Stimulated activated CD4-positive, alpha-beta T cell treated with anti-CD3 and anti-CD28 coated beads, Interleukin-15, amount 100 ng/mL, for 24 hours (primary cell): ENCODE results near the gene NES.

Source experiments
- DNase-seq: peaks from one replicate; pipeline ENCODE4 v3.0.0-alpha.2; 2020

Gene NES

DNA sequence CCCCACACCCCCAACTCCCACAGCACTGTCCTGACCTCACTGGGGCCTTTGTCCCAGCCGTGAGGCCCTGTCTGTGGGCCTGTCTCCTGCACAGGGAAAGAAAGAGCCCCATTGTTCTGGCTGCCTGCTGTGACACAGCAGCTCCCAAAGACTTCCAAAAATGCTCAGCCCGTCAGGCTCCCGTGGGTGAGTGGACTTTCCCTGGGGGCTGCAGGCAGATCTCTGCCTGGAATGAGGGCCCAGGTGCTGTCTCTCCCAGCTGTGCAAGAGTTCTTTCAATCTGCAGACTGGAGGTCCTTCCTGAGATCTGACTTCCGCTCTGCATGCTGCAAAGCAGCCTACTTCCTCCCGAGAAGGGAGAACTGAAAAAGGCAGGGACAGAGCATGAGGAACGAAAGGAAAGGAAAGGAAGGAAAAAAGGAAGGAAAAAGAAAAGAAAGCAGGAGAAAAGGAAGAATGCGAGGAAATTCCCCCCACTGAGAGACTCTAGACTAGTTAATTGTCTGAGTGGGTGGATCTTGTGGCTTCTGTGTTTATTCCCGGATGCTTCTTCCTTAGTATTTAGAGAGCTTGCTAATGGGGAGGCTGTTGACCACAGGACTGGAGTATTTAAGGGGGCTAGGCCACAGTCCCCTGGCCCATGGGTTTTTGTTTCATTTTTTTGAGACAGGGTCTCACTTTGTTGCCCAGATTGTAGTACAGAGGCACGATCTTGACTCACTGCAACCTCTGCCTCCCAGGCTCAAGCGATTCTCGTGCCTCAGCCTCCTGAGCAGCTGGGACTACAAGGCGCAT is 15.0 kb downstream of the NES start:
- no peak for DNase-seq

DNA sequence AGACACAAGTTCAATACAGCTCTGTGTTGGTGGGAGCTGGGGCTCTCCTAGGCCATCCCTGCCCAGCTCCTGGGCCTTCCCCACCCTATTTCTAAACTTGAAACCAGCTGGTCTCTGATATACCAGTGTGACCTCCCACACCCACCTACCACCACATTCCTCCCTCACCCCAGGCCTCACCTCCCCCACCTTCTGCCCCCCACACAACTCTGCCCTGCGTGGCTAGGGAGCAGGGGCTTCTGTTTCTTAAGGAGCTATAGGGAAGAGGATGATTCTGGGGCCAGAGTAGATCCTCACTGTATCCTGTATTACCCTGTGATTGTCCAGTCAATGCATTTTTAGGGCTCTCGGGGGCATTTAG is 16.5 kb downstream of the NES start:
- DNase-seq, result no peak

DNA sequence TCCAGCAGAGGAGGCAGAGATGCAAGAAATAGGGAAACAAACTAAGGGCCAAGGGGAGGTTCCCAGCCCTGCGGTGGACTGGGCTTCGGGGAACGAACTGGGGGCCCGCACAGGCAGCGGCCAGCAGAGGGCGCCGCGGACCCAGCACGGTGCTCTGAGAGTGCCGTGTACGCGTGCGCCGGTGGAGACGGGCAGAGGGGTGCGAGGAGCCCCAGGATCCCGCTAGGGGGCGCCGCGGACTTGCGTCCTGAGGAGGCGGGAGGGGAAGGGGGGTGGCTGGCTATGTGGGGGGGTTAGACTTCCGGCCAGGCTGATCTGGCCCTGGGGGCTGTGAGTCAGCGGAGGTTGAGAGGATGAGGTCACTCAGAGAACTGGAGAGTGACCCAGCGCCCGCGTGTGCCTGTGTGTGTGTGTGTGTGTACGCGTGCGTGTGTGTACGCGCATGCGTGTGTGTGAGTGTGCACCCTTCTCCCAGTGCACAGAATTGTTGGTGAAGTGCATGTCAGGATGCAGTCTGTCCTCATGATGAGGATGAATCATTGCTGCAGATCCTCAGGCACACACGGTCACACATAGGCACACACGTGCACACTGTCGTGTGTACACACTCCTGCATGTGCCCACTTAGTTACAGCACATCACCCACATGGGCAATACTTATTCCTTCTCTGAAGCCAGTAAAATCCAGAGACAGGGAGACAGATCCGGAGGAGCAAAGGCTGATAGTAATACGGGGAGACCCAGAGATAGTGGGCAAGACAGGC is 17.0 kb downstream of the NES start:
- DNase-seq, result peak; percentile 97

DNA sequence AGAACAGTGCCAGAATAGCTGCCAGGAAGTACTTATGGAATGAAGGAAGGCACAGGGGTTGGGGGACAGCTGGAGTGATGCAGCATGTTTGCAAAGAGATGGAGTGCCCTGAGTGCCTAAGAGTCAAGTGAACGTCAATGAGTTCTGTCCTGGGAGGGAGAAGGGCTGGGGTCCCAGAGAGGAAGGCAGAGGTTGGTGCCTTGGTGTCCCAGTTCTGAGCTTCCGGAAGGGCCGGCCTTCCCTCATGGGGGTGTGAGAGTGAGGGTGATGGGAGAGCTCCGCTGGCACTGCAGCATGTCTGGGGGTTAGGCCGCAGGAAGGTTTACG is 17.6 kb downstream of the NES start:
- DNase-seq, result no peak

DNA sequence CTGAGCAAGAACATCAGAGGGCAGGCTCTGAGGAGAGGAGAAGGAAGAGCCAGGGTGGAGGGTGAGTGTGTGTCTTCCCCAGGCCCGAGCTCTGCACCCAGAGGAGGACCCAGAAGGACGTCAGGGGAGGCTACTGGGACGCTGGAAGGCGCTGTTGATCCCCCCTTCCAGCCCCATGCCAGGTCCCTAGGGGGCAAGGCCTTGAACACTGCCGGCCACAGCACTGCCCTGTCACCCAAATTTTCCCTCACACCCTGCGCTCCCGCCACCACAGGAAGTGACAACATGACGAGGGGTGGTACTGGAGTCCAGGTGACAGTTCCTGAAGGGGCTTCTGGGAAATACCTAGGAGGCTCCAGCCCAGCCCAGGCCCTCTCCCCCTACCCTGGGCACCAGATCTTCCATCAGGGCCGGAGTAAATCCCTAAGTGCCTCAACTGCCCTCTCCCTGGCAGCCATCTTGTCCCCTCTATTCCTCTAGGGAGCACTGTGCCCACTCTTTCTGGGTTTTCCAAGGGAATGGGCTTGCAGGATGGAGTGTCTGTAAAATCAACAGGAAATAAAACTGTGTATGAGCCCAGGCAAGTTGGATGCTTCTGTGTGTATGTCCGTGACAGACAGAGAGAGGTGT is 18.1 kb downstream of the NES start:
- no peak for DNase-seq

DNA sequence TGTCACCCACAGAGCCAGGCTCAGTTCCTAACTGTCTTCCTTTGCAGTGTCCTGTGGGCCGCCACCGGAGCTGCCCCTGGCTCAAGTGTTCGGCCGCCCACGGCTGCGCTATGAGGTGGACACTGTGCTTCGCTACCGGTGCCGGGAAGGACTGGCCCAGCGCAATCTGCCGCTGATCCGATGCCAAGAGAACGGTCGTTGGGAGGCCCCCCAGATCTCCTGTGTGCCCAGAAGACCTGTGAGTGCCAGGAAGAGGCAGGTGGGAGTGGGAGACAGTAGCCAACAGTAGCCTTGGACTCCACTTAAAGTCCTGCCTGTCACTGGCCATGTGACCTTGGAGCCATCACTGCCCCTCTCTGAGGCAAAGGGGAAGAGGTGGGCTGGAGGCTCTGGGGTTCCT is 18.7 kb downstream of the NES start:
- DNase-seq, result no peak

DNA sequence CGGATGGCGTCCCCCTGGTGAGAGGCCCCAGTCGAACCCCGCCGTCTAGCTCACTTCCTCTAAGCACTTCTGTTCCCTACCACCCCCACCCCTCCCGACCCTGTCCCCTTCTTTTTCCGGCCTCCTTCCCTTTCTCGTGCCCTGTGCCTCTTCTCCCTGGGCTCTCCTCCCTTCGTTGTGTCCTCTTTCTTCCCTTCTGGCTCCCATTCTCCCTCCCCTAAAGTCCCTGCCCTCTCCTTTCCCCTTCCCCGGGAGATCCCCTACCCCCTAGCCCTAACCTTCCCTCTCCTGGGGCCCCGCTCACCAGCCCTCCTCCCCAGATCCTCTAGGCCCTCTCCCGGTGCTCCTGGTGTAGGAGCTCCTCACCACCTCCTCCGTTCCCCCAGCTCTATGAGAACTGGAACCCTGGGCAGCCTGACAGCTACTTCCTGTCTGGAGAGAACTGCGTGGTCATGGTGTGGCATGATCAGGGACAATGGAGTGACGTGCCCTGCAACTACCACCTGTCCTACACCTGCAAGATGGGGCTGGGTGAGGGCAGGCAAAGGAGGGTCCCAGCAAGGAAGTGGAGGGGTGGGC is 19.4 kb downstream of the NES start:
- no peak for DNase-seq

DNA sequence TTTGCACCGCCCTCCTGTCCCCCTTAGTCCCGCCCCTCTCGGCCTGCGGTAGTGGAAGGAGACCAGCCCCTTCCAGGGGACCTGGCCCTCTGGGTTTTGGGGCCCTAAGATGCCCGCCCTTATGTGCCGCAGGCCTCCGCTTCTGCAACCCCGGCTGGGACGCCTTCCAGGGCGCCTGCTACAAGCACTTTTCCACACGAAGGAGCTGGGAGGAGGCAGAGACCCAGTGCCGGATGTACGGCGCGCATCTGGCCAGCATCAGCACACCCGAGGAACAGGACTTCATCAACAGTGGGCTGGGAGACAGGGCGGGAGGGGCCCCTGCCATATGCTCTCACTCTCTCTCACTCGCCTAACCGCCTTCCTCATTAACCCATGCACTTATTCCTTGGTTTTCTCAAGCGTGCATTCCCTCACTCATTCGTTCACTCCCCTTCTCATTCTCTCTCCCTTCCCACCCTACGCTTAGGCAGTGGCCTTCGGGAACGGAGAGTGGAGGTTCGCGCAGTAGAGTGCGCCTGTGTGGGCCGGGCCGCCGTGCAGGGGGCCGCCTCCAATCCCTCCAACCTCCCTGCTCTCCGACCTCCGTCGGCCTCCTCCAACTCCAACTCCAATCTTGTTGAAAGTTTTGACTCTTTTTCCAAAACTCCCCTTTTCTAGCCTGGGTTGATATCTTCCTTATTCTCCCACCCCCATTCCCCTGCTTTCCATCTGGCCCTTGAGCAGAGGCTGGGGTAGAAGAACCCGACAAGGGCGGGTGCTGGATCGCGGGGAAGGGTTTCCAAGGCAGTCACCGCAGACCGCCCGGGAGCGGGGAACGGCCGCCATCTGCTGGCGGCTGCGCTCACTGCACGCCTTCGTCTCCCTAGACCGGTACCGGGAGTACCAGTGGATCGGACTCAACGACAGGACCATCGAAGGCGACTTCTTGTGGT is 20.1 kb downstream of the NES start:
- DNase-seq, result peak; percentile 83

DNA sequence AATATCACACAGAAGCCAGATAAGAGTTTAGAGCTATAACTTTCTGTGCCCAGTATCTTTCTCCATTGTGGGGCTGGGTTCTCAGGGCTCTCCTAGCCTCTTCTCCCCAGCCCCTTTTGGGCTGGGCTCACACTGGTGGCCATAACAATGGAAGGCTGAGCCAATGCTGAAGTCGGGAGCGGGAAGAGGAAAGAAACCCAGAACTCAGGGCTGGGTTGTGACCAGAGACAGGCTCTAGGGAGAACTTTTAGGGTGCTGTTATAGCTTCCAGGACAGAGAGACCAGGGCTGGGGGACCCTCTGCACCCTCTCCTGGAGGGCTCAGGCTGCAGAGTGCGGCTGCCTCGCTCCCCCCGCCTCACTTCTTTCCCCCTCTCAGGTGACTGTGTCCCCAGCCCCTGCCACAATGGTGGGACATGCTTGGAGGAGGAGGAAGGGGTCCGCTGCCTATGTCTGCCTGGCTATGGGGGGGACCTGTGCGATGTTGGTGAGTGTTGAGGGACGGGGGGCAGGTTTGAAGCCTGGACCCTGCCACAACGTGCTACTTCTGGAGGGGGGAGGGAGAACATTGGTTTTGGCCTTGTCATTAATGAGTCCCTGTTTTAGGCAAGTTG is 21.2 kb downstream of the NES start:
- DNase-seq, result no peak

DNA sequence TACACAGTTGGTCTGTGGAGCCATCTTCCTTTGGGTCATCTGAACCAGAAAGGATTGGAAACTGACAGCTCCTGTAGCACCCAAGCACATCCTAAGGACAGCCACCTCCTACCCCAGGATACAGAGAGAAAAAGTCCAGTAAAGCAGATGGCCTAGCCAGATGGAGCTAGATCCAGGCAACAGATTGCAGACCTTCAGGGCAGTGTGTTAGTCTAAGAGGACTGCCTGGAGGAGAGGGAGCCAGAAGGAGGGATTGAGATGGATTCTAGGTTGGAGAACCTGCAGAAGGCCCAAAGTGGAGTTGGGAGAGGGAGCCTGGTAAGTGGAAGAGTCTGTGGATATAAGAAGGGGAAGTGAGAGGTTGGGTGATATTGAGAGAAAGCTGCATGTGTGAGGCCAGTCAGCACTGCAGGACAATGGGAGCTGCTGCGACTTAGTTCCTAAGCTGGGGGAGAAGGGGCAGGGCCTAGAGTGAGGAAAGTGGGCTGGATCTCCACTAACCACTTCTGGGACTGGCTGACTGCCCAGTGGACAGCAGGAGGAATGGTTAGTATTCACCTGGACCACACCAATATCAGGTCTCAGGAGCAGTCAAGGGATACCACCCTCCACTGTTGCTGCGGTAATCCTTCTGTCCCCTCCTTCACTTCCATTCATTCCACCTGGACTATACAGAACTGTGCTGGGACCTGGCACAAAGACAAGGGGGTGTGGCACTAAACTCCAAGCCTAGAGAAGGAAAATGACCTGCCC is 21.9 kb downstream of the NES start:
- DNase-seq, result no peak

DNA sequence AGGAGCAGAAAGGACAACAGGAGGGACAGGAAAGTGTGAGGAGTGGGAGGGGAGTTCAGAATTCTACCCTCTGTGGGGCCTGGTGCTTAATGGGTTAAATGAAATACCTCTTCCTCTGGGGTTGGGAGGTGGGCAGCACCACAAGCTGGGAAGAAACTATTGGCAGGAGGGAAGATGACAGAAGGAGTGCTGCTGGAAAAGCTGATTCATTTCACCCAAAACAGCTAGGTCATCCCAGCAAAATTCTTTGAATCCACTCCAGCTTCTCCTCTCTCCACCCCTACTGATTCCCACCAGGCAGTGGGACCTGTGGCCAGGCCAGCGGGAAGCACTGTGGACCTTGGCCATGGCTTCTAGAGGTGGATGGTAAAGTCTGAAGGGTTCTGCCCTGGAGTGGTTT is 22.5 kb downstream of the NES start:
- no peak for DNase-seq

DNA sequence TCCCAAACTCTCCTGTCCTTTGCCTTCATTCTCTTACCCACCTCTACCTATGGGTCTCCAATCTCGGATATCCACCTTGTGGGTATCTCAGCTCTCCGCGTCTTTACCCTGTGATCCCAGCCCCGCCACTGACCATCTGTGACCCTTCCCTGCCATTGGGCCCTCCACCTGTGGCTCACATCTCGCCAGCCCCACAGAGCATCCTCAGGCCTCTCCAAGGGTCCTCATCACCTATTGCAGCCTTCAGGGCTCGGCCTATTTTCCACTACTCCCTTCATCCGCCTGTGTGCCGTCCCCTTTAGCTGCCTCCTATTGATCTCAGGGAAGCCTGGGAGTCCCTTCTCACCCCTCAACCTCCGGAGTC is 24.2 kb downstream of the NES start:
- DNase-seq, result no peak

DNA sequence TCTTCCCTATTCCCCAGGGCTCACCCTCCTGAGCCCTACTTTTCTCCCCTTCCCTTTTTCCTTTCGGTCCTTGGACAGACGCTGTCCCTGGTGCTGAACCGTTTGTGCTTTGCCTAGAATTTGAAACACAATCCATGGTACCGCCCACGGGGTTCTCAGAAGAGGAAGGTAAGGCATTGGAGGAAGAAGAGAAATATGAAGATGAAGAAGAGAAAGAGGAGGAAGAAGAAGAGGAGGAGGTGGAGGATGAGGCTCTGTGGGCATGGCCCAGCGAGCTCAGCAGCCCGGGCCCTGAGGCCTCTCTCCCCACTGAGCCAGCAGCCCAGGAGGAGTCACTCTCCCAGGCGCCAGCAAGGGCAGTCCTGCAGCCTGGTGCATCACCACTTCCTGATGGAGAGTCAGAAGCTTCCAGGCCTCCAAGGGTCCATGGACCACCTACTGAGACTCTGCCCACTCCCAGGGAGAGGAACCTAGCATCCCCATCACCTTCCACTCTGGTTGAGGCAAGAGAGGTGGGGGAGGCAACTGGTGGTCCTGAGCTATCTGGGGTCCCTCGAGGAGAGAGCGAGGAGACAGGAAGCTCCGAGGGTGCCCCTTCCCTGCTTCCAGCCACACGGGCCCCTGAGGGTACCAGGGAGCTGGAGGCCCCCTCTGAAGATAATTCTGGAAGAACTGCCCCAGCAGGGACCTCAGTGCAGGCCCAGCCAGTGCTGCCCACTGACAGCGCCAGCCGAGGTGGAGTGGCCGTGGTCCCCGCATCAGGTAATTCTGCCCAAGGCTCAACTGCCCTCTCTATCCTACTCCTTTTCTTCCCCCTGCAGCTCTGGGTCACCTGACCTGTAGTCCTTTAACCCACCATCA is 24.8 kb downstream of the NES start:
- DNase-seq, result peak; percentile 41

DNA sequence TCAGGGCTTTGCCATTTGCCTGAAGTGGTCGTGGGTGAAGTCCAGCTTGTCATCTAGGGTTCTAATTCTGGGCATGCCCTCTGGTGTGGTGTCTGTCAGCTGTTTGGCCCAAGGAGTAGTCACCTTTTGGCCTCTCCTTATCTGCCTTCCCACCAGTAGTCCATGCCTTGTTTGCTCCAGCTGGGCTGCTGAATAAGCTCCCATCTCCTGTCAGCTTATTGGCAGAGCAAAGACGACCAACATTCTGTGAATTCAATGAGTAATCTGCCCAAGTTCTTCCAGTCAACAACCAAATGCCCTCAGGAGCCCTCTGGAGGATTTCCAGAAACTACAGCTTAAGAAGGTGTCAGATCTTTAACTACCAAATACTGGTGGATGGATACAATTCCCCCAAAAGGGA is 28.3 kb downstream of the NES start:
- DNase-seq, result no peak

DNA sequence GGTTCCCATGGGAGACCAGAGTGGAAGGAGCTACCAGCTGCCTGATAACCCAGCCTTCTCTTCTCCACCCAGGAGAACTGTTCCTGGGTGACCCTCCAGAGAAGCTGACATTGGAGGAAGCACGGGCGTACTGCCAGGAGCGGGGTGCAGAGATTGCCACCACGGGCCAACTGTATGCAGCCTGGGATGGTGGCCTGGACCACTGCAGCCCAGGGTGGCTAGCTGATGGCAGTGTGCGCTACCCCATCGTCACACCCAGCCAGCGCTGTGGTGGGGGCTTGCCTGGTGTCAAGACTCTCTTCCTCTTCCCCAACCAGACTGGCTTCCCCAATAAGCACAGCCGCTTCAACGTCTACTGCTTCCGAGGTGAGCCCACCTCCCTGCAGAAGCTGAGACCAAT is 28.7 kb downstream of the NES start:
- no peak for DNase-seq

DNA sequence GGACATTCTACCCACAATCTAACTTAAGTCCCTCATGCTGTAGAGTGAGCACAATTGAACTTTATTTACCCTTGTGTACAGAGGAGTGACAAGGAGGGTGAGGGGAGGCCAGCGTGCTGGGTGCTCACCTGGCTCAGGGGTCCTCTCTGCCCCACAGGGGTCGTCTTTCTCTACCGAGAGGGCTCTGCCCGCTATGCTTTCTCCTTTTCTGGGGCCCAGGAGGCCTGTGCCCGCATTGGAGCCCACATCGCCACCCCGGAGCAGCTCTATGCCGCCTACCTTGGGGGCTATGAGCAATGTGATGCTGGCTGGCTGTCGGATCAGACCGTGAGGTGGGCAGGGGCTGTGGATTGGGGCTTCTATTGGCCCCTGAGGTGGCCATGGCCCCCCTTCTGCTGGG is 29.9 kb downstream of the NES start:
- DNase-seq, result no peak

DNA sequence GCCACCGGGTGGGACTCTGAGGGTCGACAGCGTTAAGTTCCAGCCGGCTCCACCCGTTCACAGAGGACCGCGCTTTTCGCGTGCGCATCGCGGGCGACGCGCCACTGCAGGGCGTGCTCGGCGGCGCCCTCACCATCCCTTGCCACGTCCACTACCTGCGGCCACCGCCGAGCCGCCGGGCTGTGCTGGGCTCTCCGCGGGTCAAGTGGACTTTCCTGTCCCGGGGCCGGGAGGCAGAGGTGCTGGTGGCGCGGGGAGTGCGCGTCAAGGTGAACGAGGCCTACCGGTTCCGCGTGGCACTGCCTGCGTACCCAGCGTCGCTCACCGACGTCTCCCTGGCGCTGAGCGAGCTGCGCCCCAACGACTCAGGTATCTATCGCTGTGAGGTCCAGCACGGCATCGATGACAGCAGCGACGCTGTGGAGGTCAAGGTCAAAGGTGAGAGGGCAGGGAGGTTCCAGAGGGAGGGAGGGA is 30.4 kb downstream of the NES start:
- DNase-seq, result no peak

DNA sequence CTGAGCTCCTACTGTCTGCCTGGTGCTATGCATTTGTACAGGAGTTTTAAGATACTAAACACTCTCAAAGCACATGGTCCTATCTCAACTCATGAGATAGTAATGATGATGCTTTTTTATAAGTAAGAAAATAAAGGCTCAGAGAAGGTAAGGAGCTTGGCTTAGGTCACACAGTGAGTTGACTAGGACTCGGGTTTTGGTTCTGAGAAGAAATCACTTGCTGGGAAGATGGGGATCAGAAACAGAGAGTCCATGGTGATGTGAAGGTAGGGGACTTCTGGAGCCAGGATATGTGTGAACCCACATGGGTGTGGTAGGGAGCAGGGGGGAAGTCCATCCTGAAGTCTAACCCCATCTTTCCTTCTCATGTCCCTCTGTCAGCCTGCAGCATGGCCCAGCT is 31.5 kb downstream of the NES start:
- no peak for DNase-seq

DNA sequence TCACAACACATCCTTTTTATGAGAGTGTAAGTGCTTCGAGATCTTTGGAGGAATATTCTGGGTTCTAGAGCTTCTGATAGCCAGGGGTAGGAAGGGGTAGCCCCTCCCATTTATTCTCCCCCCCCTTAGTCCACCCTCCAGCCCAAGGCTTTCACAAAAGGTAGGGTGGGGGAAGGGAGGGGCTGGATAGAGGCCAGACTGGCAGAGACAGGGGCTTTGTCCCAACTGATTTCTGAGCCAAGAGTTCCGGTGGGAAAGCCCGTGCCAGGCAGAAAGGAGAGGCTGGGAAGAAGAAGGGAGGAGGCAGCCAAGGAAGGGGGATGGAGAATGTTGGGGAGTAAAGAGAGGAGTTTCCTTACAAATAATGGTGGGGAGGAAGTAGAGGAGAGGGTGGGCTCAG is 32.2 kb downstream of the NES start:
- no peak for DNase-seq

DNA sequence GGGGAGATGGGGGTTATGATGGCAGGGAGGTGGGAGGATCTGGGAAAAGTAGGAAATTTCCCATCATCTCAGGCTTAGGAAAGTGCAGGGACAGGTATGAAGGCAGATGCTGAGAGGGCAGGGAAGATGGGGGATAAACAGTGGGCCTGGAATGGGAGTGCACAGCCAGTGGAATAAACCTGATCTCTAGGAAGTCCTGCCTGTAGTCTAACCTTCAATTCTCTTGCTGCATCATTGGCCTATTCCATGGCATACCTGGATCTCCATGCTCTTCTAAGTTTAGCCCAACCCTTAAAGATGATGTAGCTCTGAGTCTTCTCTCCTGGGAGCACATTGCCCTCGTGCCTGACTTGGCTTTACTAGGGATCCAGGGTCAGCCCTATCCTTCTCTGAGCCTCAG is 32.6 kb downstream of the NES start:
- no peak for DNase-seq

DNA sequence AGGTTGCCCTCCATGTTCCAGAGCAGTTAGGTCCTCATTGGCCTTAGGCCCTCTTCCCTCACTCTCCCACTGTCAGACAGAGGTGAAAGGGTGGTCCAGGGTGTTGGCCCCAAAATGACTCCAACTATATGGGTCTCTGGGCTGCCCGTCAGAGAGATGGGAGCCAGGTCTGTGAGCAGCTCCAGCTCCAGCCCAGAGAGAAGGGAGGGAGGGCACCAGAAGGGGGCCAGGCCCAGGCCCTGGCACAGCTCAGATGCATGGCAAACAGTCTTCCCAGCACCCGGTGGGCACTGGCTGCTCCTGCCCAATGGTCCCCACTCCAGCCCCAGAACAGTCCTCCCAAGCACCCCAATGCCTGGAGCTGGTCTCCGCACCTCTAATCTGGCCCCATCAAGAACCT is 33.1 kb downstream of the NES start:
- DNase-seq, result no peak
